CD14-positive monocyte (primary cell): ENCODE measurements around the gene BCOR. TPM values are rescaled to one million over a fixed set of nuclear protein-coding genes. Genes with fewer than 3 reads are reported as not detected.

Source experiments
- DNase-seq, 3 donors: peaks; one replicate each; pipeline ENCODE4 v3.0.0-alpha.2; 2011 to 2022
- H2AFZ ChIP-seq: 2 replicates; pipeline ENCODE4 v1.6.0; 2012; ENCODE audit warnings: mild to moderate bottlenecking, low read depth, low read length, inconsistent platforms; ENCODE audit not compliant: insufficient read depth, poor library complexity, severe bottlenecking
- H3K27ac ChIP-seq, 2 donors: 1 replicate in 1 of 2; 2 replicates in 1 of 2; pipeline ENCODE4 v1.5.1; 2012 to 2013; ENCODE audit warnings: low read length in 2 of 2, control low read depth in 1 of 2, inconsistent platforms in 1 of 2, low read depth in 1 of 2, mild to moderate bottlenecking in 1 of 2
- H3K27me3 ChIP-seq, 2 donors: one replicate each; pipeline versions ENCODE4 v1.6.0 to v1.6.1; 2011 to 2013; ENCODE audit warnings: low read length in 2 of 2; ENCODE audit not compliant: control insufficient read depth in 2 of 2, insufficient read depth in 2 of 2
- H3K36me3 ChIP-seq, 2 donors: replicated peaks in 1 of 2; 1 replicate in 1 of 2; 2 replicates in 1 of 2; pipeline versions ENCODE4 v1.5.1 to v1.6.1; 2012 to 2013; ENCODE audit warnings: low read length in 2 of 2, control low read depth in 1 of 2, inconsistent platforms in 1 of 2, mild to moderate bottlenecking in 1 of 2; ENCODE audit not compliant: insufficient read depth in 2 of 2, control insufficient read depth in 1 of 2
- H3K4me1 ChIP-seq, 2 donors: 1 replicate in 1 of 2; 2 replicates in 1 of 2; pipeline versions ENCODE4 v1.5.1 to v1.6.1; 2012 to 2013; ENCODE audit warnings: low read length in 2 of 2, control low read depth in 1 of 2, inconsistent platforms in 1 of 2, mild to moderate bottlenecking in 1 of 2, moderate library complexity in 1 of 2; ENCODE audit not compliant: insufficient read depth in 2 of 2, control insufficient read depth in 1 of 2
- H3K4me2 ChIP-seq: replicated peaks from 2 replicates; pipeline ENCODE3; 2012; ENCODE audit warnings: low read length, moderate library complexity, mild to moderate bottlenecking; ENCODE audit not compliant: poor library complexity, severe bottlenecking; ENCODE audit errors: extremely low read depth
- H3K4me3 ChIP-seq, 3 experiments: fragments of 200-600 bp in 1 of 3; sonication (generic) in 1 of 3; replicated peaks in 1 of 3; 1 replicate in 2 of 3; 2 replicates in 1 of 3; pipeline ENCODE4 v1.5.1; 2011 to 2013; ENCODE audit warnings: low read length in 3 of 3, mild to moderate bottlenecking in 3 of 3, control low read depth in 2 of 3, low read depth in 2 of 3, inconsistent platforms in 1 of 3, moderate library complexity in 1 of 3
- H3K79me2 ChIP-seq: 2 replicates; pipeline ENCODE4 v1.6.0; 2012; ENCODE audit warnings: mild to moderate bottlenecking, control low read depth, inconsistent platforms, low read length, moderate library complexity; ENCODE audit not compliant: insufficient read depth
- H3K9ac ChIP-seq: 2 replicates; pipeline ENCODE4 v1.6.0; 2017; ENCODE audit warnings: low read length, mild to moderate bottlenecking; ENCODE audit not compliant: insufficient read depth, poor library complexity, severe bottlenecking
- H3K9me3 ChIP-seq, 2 donors: replicated peaks in 1 of 2; 1 replicate in 1 of 2; 2 replicates in 1 of 2; pipeline versions ENCODE4 v1.5.1 to v1.6.1; 2012 to 2013; ENCODE audit warnings: low read length in 2 of 2, control low read depth in 1 of 2; ENCODE audit not compliant: control insufficient read depth in 1 of 2, insufficient read depth in 1 of 2
- H4K20me1 ChIP-seq: 2 replicates; pipeline ENCODE4 v1.6.0; 2012; ENCODE audit warnings: mild to moderate bottlenecking, low read length, control low read depth, moderate library complexity; ENCODE audit not compliant: insufficient read depth
- H3K27ac Mint-ChIP-seq, 7 donors: one replicate each; pipeline ENCODE4 v1.8.0; 2020; ENCODE audit warnings: mild to moderate bottlenecking in 7 of 7, mixed read lengths in 7 of 7, moderate library complexity in 6 of 7, inconsistent platforms in 2 of 7
- H3K27me3 Mint-ChIP-seq, 3 donors: one replicate each; pipeline ENCODE4 v1.8.0; 2021 to 2022; ENCODE audit warnings: low read depth in 3 of 3, mild to moderate bottlenecking in 3 of 3, mixed read lengths in 3 of 3, moderate library complexity in 3 of 3, inconsistent platforms in 1 of 3
- H3K36me3 Mint-ChIP-seq, 2 donors: one replicate each; pipeline ENCODE4 v1.8.0; 2020; ENCODE audit warnings: mixed read lengths in 2 of 2, inconsistent platforms in 1 of 2, mild to moderate bottlenecking in 1 of 2
- H3K4me1 Mint-ChIP-seq: one replicate; pipeline ENCODE4 v1.8.0; 2020; ENCODE audit warnings: mild to moderate bottlenecking, mixed read lengths
- H3K4me3 Mint-ChIP-seq, 2 donors: one replicate each; pipeline ENCODE4 v1.8.0; 2020; ENCODE audit warnings: mild to moderate bottlenecking in 2 of 2, mixed read lengths in 2 of 2, moderate library complexity in 1 of 2
- H3K9me3 Mint-ChIP-seq, 7 donors: one replicate each; pipeline ENCODE4 v1.8.0; 2020 to 2022; ENCODE audit warnings: mixed read lengths in 7 of 7, mild to moderate bottlenecking in 6 of 7, moderate library complexity in 6 of 7, inconsistent platforms in 2 of 7
- WGBS: methylation state at CpG from one replicate; pipeline ENCODE4 v1.1.5; 2013; ENCODE audit warnings: missing lambda C conversion rate; ENCODE audit not compliant: insufficient coverage; 5-methylcytosine and 5-hydroxymethylcytosine counted together
- intact Hi-C, 2 donors: fragments of 100-400 bp; cut with micrococcal nuclease; formaldehyde crosslinking; loops; one replicate each; pipeline versions ENCODE4 v1.15.0 to v1.15.1; 2023
- polyA plus RNA-seq, 3 donors: library from polyadenylated mRNA; depleted of rRNA in 1 of 3; unstranded in 2 of 3; stranded (reverse) in 1 of 3; fragments of 300-500 nt in 2 of 3; fragments of >200 nt in 1 of 3; fragmentation: Illumina TruSeq in 2 of 3; gene quantifications; 1 replicate in 2 of 3; 2 replicates in 1 of 3; pipeline ENCODE4 v1.2.3, GENCODE V29; 2012 to 2021
- TF ChIP-seq, protein P1 (sequence below): fragments of 200-600 bp; IDR thresholded peaks from one replicate; pipeline ENCODE4 v1.8.0; 2022; ENCODE audit warnings: antibody characterized with exemption, mild to moderate bottlenecking

BCOR gene
- polyA plus RNA-seq, 3 donors = 1.1 to 8.2 (median 2.6) TPM

DNA sequence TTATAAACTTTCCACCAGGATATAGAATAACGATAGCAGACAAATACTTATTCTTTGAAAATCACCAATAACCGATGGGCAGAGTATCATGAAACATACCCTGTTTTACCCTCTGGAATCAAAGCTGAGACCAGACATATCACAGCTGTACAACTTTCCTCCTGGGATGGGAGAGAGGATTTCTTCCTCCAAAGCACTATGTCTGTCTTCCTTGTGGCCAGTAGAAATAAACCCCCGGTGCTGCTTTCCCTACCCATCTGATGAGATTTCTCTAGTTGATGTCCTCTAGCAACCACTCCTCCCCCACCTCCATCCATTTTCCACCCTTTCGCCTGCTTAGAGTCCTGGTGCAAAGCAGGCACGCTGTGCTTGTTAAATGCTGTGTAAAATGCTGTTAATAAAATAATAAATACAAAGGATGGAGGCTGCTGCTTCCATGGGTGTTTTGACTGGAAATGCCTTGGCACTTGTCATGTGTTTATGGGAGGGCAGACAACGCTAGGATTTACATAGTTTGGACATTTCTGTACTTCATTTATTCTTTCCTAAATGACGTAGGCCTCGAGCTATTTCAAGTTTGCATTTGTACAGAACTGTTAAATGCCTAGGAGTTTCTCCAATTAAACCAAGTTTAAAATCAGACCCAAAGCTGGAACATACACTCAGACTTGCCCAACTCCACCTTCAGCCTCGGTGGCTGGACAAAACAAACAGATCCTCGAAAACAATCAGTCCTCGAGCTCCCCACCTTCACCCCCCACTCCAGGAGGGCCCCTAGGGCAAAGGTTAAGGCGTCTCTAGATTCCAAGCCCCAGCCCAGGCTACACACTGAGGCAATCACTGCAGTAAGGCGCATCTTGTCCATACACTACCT lies 10.1 kb downstream of the BCOR start:
- no CpG with 5 or more reads among the region's 13 CpGs for WGBS
- peaks cover 7 to 10% of the 10 kb centered on the region in 2 donors for H3K27me3 ChIP-seq
- Mint-ChIP-seq H3K4me3 (no peak overlapping the region), H3K9me3 (peaks cover 0 to 22% (median 6%) of the 10 kb centered on the region in 7 donors), H3K36me3 (peaks cover 8 to 11% of the 10 kb centered on the region in 2 donors), H3K27me3 (peaks cover 5 to 72% (median 30%) of the 10 kb centered on the region in 3 donors), H3K27ac (no peak overlapping the region), H3K4me1 (peaks cover 50% of the 10 kb centered on the region)
- TF ChIP-seq, protein P1, sequence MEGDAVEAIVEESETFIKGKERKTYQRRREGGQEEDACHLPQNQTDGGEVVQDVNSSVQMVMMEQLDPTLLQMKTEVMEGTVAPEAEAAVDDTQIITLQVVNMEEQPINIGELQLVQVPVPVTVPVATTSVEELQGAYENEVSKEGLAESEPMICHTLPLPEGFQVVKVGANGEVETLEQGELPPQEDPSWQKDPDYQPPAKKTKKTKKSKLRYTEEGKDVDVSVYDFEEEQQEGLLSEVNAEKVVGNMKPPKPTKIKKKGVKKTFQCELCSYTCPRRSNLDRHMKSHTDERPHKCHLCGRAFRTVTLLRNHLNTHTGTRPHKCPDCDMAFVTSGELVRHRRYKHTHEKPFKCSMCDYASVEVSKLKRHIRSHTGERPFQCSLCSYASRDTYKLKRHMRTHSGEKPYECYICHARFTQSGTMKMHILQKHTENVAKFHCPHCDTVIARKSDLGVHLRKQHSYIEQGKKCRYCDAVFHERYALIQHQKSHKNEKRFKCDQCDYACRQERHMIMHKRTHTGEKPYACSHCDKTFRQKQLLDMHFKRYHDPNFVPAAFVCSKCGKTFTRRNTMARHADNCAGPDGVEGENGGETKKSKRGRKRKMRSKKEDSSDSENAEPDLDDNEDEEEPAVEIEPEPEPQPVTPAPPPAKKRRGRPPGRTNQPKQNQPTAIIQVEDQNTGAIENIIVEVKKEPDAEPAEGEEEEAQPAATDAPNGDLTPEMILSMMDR = no peak
- peaks cover 100% of the 10 kb centered on the region for H4K20me1 ChIP-seq
- peaks cover 98% of the 10 kb centered on the region for H3K79me2 ChIP-seq
- H2AFZ ChIP-seq = no peak overlapping the region
- no peak overlapping the region for H3K4me2 ChIP-seq
- H3K9ac ChIP-seq = no peak overlapping the region
- intact Hi-C loops = loop anchor here in 1 of 2 donors (10.0 kb wide), 1 partner anchor 73 kb away; no protein-coding TSS in a partner anchor
- peaks cover 0 to 3% of the 10 kb centered on the region in 2 donors for H3K36me3 ChIP-seq
- H3K4me3 ChIP-seq = no peak overlapping the region
- peaks cover 30 to 45% of the 10 kb centered on the region in 2 donors for H3K4me1 ChIP-seq
- no peak for DNase-seq
- H3K9me3 ChIP-seq = no peaks in the 10 kb centered on the region
- H3K27ac ChIP-seq = no peak overlapping the region

DNA sequence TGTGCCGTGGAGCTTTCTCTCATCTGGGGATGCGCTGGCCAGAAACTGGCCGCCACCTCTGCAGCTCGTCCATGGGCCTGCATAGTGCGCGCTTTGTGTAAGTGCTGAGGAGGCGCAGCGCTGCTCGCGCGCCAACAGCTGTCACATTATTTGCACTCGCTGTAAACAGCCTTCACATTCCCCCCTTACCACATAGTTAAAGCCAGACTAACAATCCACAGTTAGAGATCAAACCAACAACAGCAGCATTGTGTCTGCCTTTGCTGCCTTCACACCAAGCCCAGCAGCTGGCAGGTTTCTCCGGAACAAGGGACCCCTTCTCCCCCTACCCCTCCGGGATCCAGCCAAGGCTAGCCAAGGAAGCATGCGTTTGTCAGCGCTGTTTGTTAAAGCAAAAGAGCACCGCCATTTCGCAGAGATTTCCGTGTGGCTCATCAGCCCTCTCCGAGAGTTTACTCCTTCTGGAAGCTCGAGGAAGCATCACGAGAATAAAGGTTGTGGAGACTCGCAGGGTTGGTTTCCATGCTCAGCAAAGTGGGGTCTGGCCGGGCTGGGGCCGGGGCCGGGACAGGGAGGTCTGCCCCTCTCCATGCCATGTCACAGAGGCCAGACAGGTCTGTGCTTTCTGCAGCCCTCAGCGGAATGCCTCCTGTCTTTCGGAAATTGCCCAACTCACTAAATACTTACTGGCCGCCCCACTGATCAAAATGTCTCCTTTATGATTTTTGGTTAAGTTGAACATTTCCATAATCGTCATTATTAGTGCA lies 11.0 kb downstream of the BCOR start:
- TF ChIP-seq, protein P1 = no peak
- intact Hi-C loops = loop anchor here in 1 of 2 donors (10.0 kb wide), 1 partner anchor 72 kb away; no protein-coding TSS in a partner anchor
- Histone ChIP-seq H3K4me1 (peaks cover 35 to 45% of the 10 kb centered on the region in 2 donors), H3K9me3 (no peaks in the 10 kb centered on the region), H3K79me2 (peaks cover 98% of the 10 kb centered on the region), H3K36me3 (peaks cover 0 to 3% of the 10 kb centered on the region in 2 donors), H2AFZ (no peak overlapping the region), H3K27me3 (peaks cover 7% of the 10 kb centered on the region in 2 donors), H3K4me2 (no peak overlapping the region), H3K9ac (no peak overlapping the region), H3K4me3 (no peak overlapping the region), H3K27ac (no peak overlapping the region), H4K20me1 (peaks cover 100% of the 10 kb centered on the region)
- 100% methylated on average over 4 of the region's 30 CpGs for WGBS
- Mint-ChIP-seq H3K27ac (no peak overlapping the region), H3K36me3 (peaks cover 8% of the 10 kb centered on the region in 2 donors), H3K4me3 (no peak overlapping the region), H3K4me1 (peaks cover 53% of the 10 kb centered on the region), H3K27me3 (peaks cover 5 to 72% (median 30%) of the 10 kb centered on the region in 3 donors), H3K9me3 (peaks cover 0 to 22% (median 6%) of the 10 kb centered on the region in 7 donors)
- DNase-seq = no peak
